MCF 10A (cell line): ENCODE measurements around the gene ARL5A. TPM values are rescaled to one million over a fixed set of nuclear protein-coding genes. Genes with fewer than 3 reads are reported as not detected.

Experiments used
- BruUV-seq: library from RNA; stranded (reverse); fragments of 400-500 nt; replicated peaks from 2 replicates; lab custom pipeline; 2021; lab: Mats Ljungman, UMichigan
- CTCF ChIA-PET: fragments of 300-600 bp; sonication (Branson Sonifier 250); formaldehyde crosslinking; extraction: SDS; loops from one replicate; lab custom pipeline; 2021; ENCODE audit warnings: antibody characterized with exemption, inconsistent platforms; lab: Yijun Ruan, JAX
- POLR2A ChIA-PET: fragments of 300-600, 350-650 bp; sonication (Branson Sonifier 250); formaldehyde crosslinking; extraction: SDS; loops from one replicate; lab custom pipeline; 2020; ENCODE audit warnings: antibody characterized with exemption, inconsistent platforms; lab: Yijun Ruan, JAX
- DNase-seq: peaks from one replicate; pipeline ENCODE4 v3.0.0-alpha.2; 2018; ENCODE audit not compliant: unreplicated experiment
- H3K27ac Mint-ChIP-seq: one replicate; pipeline ENCODE4 v1.8.0; 2022; ENCODE audit warnings: mild to moderate bottlenecking, low read depth, mixed read lengths; ENCODE audit not compliant: unreplicated experiment
- H3K27me3 Mint-ChIP-seq: one replicate; pipeline ENCODE4 v1.8.0; 2022; ENCODE audit warnings: mixed read lengths; ENCODE audit not compliant: insufficient read depth, unreplicated experiment
- H3K36me3 Mint-ChIP-seq: one replicate; pipeline ENCODE4 v1.8.0; 2022; ENCODE audit warnings: mild to moderate bottlenecking, moderate library complexity, mixed read lengths; ENCODE audit not compliant: insufficient read depth, unreplicated experiment
- H3K4me1 Mint-ChIP-seq: one replicate; pipeline ENCODE4 v1.8.0; 2022; ENCODE audit warnings: mixed read lengths; ENCODE audit not compliant: insufficient read depth, unreplicated experiment
- H3K4me3 Mint-ChIP-seq: one replicate; pipeline ENCODE4 v1.8.0; 2022; ENCODE audit warnings: mild to moderate bottlenecking, moderate library complexity, mixed read lengths; ENCODE audit not compliant: unreplicated experiment
- H3K9me3 Mint-ChIP-seq: one replicate; pipeline ENCODE4 v1.8.0; 2022; ENCODE audit warnings: mixed read lengths; ENCODE audit not compliant: unreplicated experiment
- intact Hi-C: fragments of 100-400 bp; cut with micrococcal nuclease; formaldehyde crosslinking; loops from 2 replicates; pipeline ENCODE4 v1.14.1; 2022
- total RNA-seq: library from RNA; stranded (reverse); gene quantifications from 2 replicates; pipeline ENCODE4 v1.2.3, GENCODE V29; 2022
- TF ChIP-seq, protein P1 (sequence below): fragments of 200-600 bp; IDR thresholded peaks from one replicate; pipeline ENCODE4 v1.8.0; 2022; ENCODE audit warnings: antibody characterized with exemption, mild to moderate bottlenecking; ENCODE audit not compliant: unreplicated experiment

ARL5A gene
- total RNA-seq, 1 experiment from 2014 or later: 34.8 TPM

DNA sequence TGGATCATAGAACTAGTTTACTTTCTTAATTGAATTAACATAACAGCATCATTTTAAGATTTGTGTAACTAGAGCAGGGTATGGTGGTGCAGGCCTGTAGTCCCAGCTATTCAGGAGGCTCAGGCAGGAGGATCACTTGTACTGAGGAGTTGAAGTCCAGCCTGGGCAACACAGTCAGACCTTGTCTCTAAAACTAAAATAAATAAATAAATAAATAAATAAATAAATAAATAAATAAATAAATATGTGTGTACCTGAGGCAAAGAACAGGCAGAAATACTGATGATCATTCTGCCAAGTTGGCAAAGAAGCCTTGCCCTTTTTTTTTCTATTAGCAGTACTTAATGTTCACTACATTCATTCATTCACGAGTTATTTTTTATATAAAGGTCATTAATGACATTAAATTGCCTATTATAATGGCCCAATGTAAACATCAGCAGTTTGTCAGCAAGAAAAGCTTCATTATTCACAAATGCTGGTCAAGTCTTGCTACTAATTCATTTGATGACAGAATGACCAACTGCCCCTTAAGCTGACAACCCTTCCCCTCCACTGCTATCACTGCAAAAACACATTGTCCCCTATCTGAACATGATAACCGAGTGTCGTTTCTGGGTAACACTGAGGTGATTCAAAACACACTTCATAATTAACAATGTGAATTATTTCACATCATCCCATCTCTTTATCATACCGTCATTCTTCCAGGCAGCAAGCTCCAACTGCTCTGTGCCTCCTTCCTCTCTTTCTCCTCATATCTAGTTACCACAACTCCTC is 39.0 kb downstream of the ARL5A start:
- H3K36me3 Mint-ChIP-seq: peaks cover 15% of the 10 kb centered on the region
- H3K27me3 Mint-ChIP-seq: no peaks in the 10 kb centered on the region
- no peaks in the 10 kb centered on the region for H3K4me1 Mint-ChIP-seq
- no peak overlapping the region for H3K4me3 Mint-ChIP-seq
- H3K9me3 Mint-ChIP-seq: no peaks in the 10 kb centered on the region
- DNase-seq: no peak
- no TSS peak for BruUV-seq
- peak overlapping the region; percentile 27 for H3K27ac Mint-ChIP-seq
- POLR2A ChIA-PET: interaction anchor here (0.6 to 0.7 kb wide), 2 partner anchors 34 to 175 kb away, joined by 3 read pairs; no protein-coding TSS in a partner anchor
- intact Hi-C loops: loop anchor here (10.0 kb wide), 1 partner anchor 236 kb away; no protein-coding TSS in a partner anchor
- CTCF ChIA-PET: interaction anchor here (1.2 kb wide), 1 partner anchor 238 kb away, joined by 3 read pairs; no protein-coding TSS in a partner anchor
- TF ChIP-seq, protein P1, sequence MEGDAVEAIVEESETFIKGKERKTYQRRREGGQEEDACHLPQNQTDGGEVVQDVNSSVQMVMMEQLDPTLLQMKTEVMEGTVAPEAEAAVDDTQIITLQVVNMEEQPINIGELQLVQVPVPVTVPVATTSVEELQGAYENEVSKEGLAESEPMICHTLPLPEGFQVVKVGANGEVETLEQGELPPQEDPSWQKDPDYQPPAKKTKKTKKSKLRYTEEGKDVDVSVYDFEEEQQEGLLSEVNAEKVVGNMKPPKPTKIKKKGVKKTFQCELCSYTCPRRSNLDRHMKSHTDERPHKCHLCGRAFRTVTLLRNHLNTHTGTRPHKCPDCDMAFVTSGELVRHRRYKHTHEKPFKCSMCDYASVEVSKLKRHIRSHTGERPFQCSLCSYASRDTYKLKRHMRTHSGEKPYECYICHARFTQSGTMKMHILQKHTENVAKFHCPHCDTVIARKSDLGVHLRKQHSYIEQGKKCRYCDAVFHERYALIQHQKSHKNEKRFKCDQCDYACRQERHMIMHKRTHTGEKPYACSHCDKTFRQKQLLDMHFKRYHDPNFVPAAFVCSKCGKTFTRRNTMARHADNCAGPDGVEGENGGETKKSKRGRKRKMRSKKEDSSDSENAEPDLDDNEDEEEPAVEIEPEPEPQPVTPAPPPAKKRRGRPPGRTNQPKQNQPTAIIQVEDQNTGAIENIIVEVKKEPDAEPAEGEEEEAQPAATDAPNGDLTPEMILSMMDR: no peak

DNA sequence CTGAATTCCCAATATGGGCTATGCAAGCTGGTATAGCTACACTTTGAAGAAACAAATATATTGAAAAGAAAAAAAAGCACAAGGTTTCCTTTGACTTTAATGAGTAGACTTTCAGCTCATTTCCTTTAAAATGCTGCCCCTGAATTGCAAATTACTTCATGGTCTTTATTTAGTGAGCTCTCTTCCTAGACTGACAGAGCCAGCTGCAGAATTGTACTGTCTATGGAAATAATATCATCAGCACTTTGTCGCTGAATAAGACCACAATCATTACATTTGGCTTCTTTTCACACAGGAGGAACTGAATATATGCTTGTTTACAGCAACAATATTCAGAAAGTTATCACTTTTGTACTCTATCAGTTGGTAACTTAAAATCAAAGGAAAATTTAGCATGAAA is 41.7 kb downstream of the ARL5A start:
- TF ChIP-seq, protein P1: no peak
- Mint-ChIP-seq H3K4me1 (peaks cover 6% of the 10 kb centered on the region), H3K4me3 (no peak overlapping the region), H3K27ac (no peak overlapping the region), H3K36me3 (peaks cover 15% of the 10 kb centered on the region), H3K9me3 (no peaks in the 10 kb centered on the region), H3K27me3 (no peaks in the 10 kb centered on the region)
- ChIA-PET POLR2A (no interaction called here), CTCF (interaction anchor here (0.6 to 1.6 kb wide), 4 partner anchors 10 to 239 kb away, joined by 3 to 8 read pairs (median 3); no protein-coding TSS in a partner anchor)
- no peak for DNase-seq
- BruUV-seq: no TSS peak
- intact Hi-C loops: loop anchor here (10.0 kb wide), 1 partner anchor 238 kb away; no protein-coding TSS in a partner anchor

DNA sequence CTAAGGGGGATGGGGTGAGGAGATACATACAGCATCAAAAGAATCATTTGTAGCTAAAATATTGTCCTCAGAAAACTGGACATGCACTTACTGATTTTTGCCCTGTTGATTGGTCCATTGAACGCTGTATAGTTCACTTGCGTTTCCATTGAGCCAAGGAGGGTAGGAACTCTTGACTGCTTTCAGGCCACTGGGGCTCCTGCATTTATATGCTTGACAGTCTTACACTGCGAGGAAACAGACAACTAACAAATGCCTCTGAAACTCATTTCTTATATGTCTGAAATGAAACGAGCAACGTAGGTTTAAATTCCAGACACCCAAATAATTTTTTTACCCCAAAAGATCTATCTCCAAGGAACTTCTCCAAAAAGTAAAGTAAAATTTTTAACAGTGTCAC is 42.1 kb downstream of the ARL5A start:
- H3K4me1 Mint-ChIP-seq: peaks cover 6% of the 10 kb centered on the region
- no peak overlapping the region for H3K27ac Mint-ChIP-seq
- no peaks in the 10 kb centered on the region for H3K9me3 Mint-ChIP-seq
- intact Hi-C loops: loop anchor here (10.0 kb wide), 1 partner anchor 239 kb away; no protein-coding TSS in a partner anchor
- ChIA-PET POLR2A (no interaction called here), CTCF (interaction anchor here (0.6 to 1.6 kb wide), 4 partner anchors 10 to 240 kb away, joined by 3 to 8 read pairs (median 3); no protein-coding TSS in a partner anchor)
- peaks cover 15% of the 10 kb centered on the region for H3K36me3 Mint-ChIP-seq
- no peaks in the 10 kb centered on the region for H3K27me3 Mint-ChIP-seq
- no peak overlapping the region for H3K4me3 Mint-ChIP-seq
- no peak for DNase-seq
- TF ChIP-seq, protein P1: no peak
- BruUV-seq: no TSS peak

DNA sequence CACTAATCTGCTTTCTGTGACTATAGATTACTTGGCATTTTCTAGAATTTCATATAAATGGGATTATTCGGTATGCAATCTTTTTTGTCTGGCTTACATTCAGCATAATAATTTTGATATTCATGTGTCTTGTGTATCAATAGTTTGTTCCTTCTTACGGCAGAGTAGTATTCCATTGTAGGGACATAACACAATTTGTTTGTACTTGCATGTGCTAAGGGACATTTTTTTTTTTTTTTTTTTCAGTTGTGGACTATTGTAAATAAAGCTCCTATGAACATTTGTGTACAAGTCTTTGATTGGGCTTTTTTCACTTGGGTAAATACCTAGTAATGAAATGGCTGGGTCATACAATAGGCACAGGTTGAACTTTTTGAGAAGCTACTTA is 45.1 kb downstream of the ARL5A start:
- Mint-ChIP-seq H3K36me3 (peaks cover 15% of the 10 kb centered on the region), H3K9me3 (no peaks in the 10 kb centered on the region), H3K4me1 (peaks cover 6% of the 10 kb centered on the region), H3K4me3 (no peak overlapping the region), H3K27ac (peak overlapping the region; percentile 61), H3K27me3 (no peaks in the 10 kb centered on the region)
- TF ChIP-seq, protein P1: no peak
- no peak for DNase-seq
- intact Hi-C loops: loop anchor here (10.0 kb wide), 1 partner anchor 242 kb away; no protein-coding TSS in a partner anchor
- ChIA-PET CTCF (interaction anchor here (0.6 to 1.1 kb wide), 4 partner anchors 146 to 420 kb away, joined by 3 to 4 read pairs (median 3); no protein-coding TSS in a partner anchor), POLR2A (no interaction called here)
- no TSS peak for BruUV-seq
